DND-41 (cell line): Measurements from ENCODE around the gene IQGAP1.

Experiments used
- ATAC-seq: fragments of 200-7000 bp; cut with Tn5 transposase; 3 replicates; pipeline ENCODE4 v1.9.1; 2021; ENCODE audit warnings: low read depth; ENCODE audit not compliant: insufficient read depth
- DNase-seq: peaks from one replicate; pipeline ENCODE4 v3.0.0-alpha.2; 2020
- H2AFZ ChIP-seq: 2 replicates; pipeline ENCODE4 v1.6.0; 2012; ENCODE audit warnings: low read depth, low read length
- H3K27ac ChIP-seq: 2 replicates; pipeline ENCODE4 v1.5.1; 2012; ENCODE audit warnings: low read length, inconsistent platforms
- H3K27me3 ChIP-seq: fragments of 200-600 bp; sonication (generic); 2 replicates; pipeline ENCODE4 v1.6.0; 2012; ENCODE audit warnings: low read length, mild to moderate bottlenecking, inconsistent platforms; ENCODE audit not compliant: insufficient read depth, poor library complexity
- H3K36me3 ChIP-seq: 2 replicates; pipeline ENCODE4 v1.5.1; 2012; ENCODE audit warnings: low read length, inconsistent platforms; ENCODE audit not compliant: insufficient read depth
- H3K4me1 ChIP-seq: 2 replicates; pipeline ENCODE4 v1.5.1; 2012; ENCODE audit warnings: mild to moderate bottlenecking, low read length; ENCODE audit not compliant: insufficient read depth
- H3K4me2 ChIP-seq: 2 replicates; pipeline ENCODE4 v1.6.0; 2012; ENCODE audit warnings: mild to moderate bottlenecking, moderate library complexity, low read length, inconsistent platforms; ENCODE audit not compliant: insufficient read depth
- H3K4me3 ChIP-seq, 2 experiments: fragments of 200-600 bp in 1 of 2; shearing (Covaris generic) in 1 of 2; 2 replicates each; pipeline ENCODE4 v1.5.1; 2012 to 2016; ENCODE audit warnings: inconsistent platforms in 2 of 2, low read length in 2 of 2, mild to moderate bottlenecking in 2 of 2, low read depth in 1 of 2, moderate library complexity in 1 of 2
- H3K79me2 ChIP-seq: 2 replicates; pipeline ENCODE4 v1.6.0; 2012; ENCODE audit warnings: low read length, inconsistent platforms; ENCODE audit not compliant: insufficient read depth
- H3K9ac ChIP-seq: 2 replicates; pipeline ENCODE4 v1.6.0; 2012; ENCODE audit warnings: low read depth, mild to moderate bottlenecking, inconsistent platforms, low read length, moderate library complexity
- H3K9me3 ChIP-seq: 2 replicates; pipeline ENCODE4 v1.5.1; 2012; ENCODE audit warnings: low read length, moderate library complexity, mild to moderate bottlenecking, inconsistent platforms; ENCODE audit not compliant: insufficient read depth, severe bottlenecking
- H4K20me1 ChIP-seq: 2 replicates; pipeline ENCODE4 v1.6.0; 2012; ENCODE audit warnings: low read length; ENCODE audit not compliant: insufficient read depth
- CTCF ChIP-seq: IDR thresholded peaks from 2 replicates; pipeline ENCODE4 v1.5.1; 2012; ENCODE audit warnings: borderline replicate concordance, low read length, moderate library complexity, mild to moderate bottlenecking; ENCODE audit not compliant: poor library complexity, severe bottlenecking; ENCODE audit errors: extremely low read depth
- EZH2 ChIP-seq: IDR thresholded peaks from 3 replicates; pipeline ENCODE4 v1.6.1; 2012; ENCODE audit warnings: borderline replicate concordance, low read depth, mild to moderate bottlenecking, moderate library complexity, low read length, inconsistent platforms; ENCODE audit not compliant: severe bottlenecking

IQGAP1 gene

GRCh38 chr15:90367576-90367975 lies 20.5 kb upstream of the IQGAP1 start:
- H3K36me3 ChIP-seq: no peaks in the 10 kb centered on the region
- no peak for DNase-seq
- no peak overlapping the region for H3K9ac ChIP-seq
- H2AFZ ChIP-seq: no peak overlapping the region
- no peak for ATAC-seq
- no peak overlapping the region for H3K4me3 ChIP-seq
- H3K4me2 ChIP-seq: no peak overlapping the region
- H3K27ac ChIP-seq: no peak overlapping the region
- no peaks in the 10 kb centered on the region for H3K27me3 ChIP-seq
- H4K20me1 ChIP-seq: no peaks in the 10 kb centered on the region
- no peaks in the 10 kb centered on the region for H3K79me2 ChIP-seq
- H3K4me1 ChIP-seq: peaks cover 5% of the 10 kb centered on the region
- no peaks in the 10 kb centered on the region for H3K9me3 ChIP-seq
- TF ChIP-seq EZH2 (no peak), CTCF (no peak)

- Histone ChIP-seq H3K4me1 (peaks cover 30% of the 10 kb centered on the region), H3K27ac (no peak overlapping the region), H3K4me2 (no peak overlapping the region), H3K36me3 (0 out of 2 replicates have a peak, but pooled peaks cover 2% of the 10 kb centered on the region), H4K20me1 (no peaks in the 10 kb centered on the region), H3K9me3 (peaks cover 11% of the 10 kb centered on the region), H3K27me3 (no peaks in the 10 kb centered on the region), H2AFZ (no peak overlapping the region), H3K79me2 (no peaks in the 10 kb centered on the region), H3K4me3 (no peak overlapping the region), H3K9ac (no peak overlapping the region)
- no peak for TF ChIP-seq EZH2
- DNase-seq: no peak
- ATAC-seq: no peak
Observed at GRCh38 chr15:90375071-90375470, 13.0 kb upstream of the IQGAP1 start.

GRCh38 chr15:90376789-90377188 lies 11.3 kb upstream of the IQGAP1 start:
- Histone ChIP-seq H3K79me2 (no peaks in the 10 kb centered on the region), H4K20me1 (no peaks in the 10 kb centered on the region), H3K4me2 (peak overlapping the region; percentile 44), H3K4me1 (peaks cover 30% of the 10 kb centered on the region), H3K9ac (peak overlapping the region; percentile 44), H3K27ac (peak overlapping the region; percentile 88), H3K27me3 (no peaks in the 10 kb centered on the region), H3K9me3 (peaks cover 11% of the 10 kb centered on the region), H3K36me3 (0 out of 2 replicates have a peak, but pooled peaks cover 2% of the 10 kb centered on the region), H3K4me3 (peak overlapping the region in 1 of 2 experiments; percentile 6; a peak in 1 of 4 replicates), H2AFZ (peak overlapping the region; percentile 81)
- TF ChIP-seq EZH2: no peak
- no peak for TF ChIP-seq CTCF
- ATAC-seq: peak; percentile 98
- peak; percentile 87 for DNase-seq

- Histone ChIP-seq H3K9me3 (peaks cover 11% of the 10 kb centered on the region), H3K27me3 (no peaks in the 10 kb centered on the region), H3K36me3 (0 out of 2 replicates have a peak, but pooled peaks cover 2% of the 10 kb centered on the region), H3K79me2 (no peaks in the 10 kb centered on the region), H4K20me1 (no peaks in the 10 kb centered on the region), H3K27ac (no peak overlapping the region), H3K4me1 (peaks cover 30% of the 10 kb centered on the region), H3K4me2 (no peak overlapping the region), H3K9ac (no peak overlapping the region), H3K4me3 (no peak overlapping the region), H2AFZ (no peak overlapping the region)
- no peak for TF ChIP-seq EZH2
- TF ChIP-seq CTCF: no peak
- DNase-seq (no peak), ATAC-seq (no peak)
Observed at GRCh38 chr15:90379263-90379662, 8.8 kb upstream of the IQGAP1 start.
